ENCODE data around the gene CCRL2.

- TF ChIP-seq EZH2 (IDR thresholded peaks at IDR 0.05; ENCODE audit: borderline replicate concordance, insufficient read depth, low read depth, low read length, poor library complexity, severe bottlenecking) = no peak
- TF ChIP-seq, protein P1, sequence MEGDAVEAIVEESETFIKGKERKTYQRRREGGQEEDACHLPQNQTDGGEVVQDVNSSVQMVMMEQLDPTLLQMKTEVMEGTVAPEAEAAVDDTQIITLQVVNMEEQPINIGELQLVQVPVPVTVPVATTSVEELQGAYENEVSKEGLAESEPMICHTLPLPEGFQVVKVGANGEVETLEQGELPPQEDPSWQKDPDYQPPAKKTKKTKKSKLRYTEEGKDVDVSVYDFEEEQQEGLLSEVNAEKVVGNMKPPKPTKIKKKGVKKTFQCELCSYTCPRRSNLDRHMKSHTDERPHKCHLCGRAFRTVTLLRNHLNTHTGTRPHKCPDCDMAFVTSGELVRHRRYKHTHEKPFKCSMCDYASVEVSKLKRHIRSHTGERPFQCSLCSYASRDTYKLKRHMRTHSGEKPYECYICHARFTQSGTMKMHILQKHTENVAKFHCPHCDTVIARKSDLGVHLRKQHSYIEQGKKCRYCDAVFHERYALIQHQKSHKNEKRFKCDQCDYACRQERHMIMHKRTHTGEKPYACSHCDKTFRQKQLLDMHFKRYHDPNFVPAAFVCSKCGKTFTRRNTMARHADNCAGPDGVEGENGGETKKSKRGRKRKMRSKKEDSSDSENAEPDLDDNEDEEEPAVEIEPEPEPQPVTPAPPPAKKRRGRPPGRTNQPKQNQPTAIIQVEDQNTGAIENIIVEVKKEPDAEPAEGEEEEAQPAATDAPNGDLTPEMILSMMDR (IDR thresholded peaks at IDR 0.05) = no peak
These were observed 644 bp upstream of the CCRL2 start for GRCh38 chr3:46406443-46406787.

Data from B cell (primary cell).